HG03103 (cell line): ENCODE measurements around the gene NEURL1B.
"Not testable (repeated sequence)": the region's sequence is repeated elsewhere in the genome, so short reads cannot be mapped to it uniquely, and the experiment has no call there.

Source experiments
- ATAC-seq: cut with Tn5 transposase; IDR thresholded peaks from one replicate; pipeline ENCODE4 v1.9.1; 2021; ENCODE audit warnings: low read depth; ENCODE audit not compliant: unreplicated experiment

Gene NEURL1B

GRCh38 chr5:172674155-172674554 lies 33.1 kb downstream of the NEURL1B start:
- ATAC-seq = no peak

GRCh38 chr5:172676914-172677475 lies 35.9 kb downstream of the NEURL1B start:
- ATAC-seq = no peak

DNA sequence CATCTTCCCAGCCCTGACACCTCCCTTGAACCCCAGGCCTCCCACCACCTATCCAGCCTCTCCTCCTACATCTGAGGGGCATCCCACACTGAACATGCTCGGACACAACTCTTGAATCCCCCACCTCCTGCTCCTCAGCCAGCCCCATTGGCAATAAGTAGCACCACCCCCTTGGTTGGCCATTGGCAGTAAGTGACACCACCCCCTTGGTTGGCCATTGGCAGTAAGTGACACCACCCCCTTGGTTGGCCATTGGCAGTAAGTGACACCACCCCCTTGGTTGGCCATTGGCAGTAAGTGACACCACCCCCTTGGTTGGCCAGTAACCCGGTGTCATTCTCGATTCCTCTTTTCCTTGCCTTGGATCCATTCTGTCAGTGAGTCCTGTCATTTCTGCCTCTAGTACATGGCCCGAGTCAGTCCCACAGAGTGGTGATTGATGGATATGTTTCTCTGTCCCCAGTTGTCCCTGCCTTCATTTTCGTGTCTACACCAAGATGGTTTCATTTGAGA lies 37.4 kb downstream of the NEURL1B start:
- ATAC-seq = not testable (repeated sequence)

GRCh38 chr5:172678902-172679301 lies 37.8 kb downstream of the NEURL1B start:
- ATAC-seq = no peak

DNA sequence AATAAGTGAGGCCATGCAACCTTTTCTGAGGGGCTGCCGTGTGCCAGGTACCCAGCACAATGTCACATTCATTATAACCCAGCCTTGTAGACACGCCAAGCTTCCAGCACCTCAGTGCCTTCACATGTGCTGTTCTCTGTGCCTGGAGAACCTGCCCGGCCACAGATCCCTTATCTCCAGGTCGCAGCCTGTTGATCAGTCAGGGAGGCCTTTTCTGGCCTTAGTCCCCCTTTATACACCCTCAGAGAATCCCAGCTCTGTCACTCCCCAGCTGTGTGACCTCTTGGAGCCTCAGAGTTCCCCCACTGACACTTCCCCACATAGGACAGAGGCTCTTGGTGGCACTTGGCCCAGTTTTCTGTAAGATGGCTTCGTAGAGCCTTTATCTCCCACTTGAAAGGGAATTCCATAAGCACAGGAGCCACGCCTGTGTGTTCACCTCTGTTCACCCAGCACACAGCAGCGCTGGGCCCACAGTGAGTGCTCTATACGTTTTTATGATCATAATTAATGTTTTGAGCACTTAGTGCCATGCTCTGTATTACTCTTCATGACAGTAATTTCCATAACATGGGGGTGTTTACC lies 38.7 kb downstream of the NEURL1B start:
- no peak for ATAC-seq

DNA sequence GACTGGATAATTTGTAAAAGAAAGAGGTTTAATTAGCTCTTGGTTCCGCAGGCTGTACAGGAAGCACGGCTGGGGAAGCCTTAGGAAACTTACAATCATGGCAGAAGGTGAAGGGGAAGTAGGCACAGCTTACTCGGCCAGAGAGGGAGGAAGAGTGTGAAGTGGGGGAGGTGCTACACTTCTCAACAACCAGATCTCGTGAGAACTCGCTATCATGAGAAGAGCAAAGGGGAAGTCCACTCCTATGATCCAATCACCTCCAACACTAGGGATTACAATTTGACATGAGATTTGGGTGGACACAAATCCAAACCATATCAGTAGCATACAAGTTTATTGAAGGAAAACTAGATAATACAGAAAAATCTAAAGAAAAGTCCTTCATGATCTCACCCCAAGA lies 39.9 kb downstream of the NEURL1B start:
- no peak for ATAC-seq

- ATAC-seq = no peak
These were observed 40.4 kb downstream of the NEURL1B start for GRCh38 chr5:172681421-172681820.

DNA sequence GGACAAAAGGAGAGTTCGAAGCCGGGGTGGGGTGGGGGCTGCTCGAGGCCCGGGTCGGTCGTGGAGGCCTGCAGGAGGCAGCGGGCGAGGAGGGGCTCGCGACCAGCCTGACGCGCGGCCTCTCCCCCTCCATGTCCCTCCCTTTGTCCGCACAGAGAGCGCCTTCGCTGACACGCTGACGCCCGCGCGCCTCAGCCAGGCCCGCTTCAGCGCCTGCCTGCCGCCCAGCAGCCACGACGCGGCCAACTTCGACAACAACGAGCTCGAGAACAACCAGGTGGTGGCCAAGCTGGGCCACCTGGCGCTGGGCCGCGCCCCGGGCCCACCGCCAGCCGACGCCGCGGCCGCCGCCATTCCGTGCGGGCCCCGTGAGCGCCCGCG lies 42.2 kb downstream of the NEURL1B start:
- no peak for ATAC-seq

GRCh38 chr5:172683645-172684471 lies 42.8 kb downstream of the NEURL1B start:
- no peak for ATAC-seq

DNA sequence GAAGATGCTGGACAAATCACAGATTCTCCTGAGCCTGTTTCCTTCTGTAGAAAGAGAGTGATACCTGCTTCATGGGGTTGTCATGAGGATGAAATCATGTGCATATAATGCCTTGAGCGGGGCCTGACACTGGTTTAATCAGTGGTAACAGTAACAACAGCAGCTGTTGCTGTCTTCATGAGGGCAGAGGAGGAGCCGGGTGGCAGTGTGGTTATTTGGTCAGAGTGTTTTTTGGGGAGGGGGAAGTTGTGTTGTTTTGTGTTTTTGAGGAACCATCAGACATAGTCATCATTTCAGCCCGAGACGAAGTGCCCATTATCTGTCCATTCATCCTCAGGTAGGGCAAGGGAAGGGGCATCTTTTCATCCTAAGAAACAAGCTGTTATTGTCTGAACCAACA lies 44.0 kb downstream of the NEURL1B start:
- no peak for ATAC-seq

GRCh38 chr5:172686111-172686510 lies 45.0 kb downstream of the NEURL1B start:
- ATAC-seq = no peak

DNA sequence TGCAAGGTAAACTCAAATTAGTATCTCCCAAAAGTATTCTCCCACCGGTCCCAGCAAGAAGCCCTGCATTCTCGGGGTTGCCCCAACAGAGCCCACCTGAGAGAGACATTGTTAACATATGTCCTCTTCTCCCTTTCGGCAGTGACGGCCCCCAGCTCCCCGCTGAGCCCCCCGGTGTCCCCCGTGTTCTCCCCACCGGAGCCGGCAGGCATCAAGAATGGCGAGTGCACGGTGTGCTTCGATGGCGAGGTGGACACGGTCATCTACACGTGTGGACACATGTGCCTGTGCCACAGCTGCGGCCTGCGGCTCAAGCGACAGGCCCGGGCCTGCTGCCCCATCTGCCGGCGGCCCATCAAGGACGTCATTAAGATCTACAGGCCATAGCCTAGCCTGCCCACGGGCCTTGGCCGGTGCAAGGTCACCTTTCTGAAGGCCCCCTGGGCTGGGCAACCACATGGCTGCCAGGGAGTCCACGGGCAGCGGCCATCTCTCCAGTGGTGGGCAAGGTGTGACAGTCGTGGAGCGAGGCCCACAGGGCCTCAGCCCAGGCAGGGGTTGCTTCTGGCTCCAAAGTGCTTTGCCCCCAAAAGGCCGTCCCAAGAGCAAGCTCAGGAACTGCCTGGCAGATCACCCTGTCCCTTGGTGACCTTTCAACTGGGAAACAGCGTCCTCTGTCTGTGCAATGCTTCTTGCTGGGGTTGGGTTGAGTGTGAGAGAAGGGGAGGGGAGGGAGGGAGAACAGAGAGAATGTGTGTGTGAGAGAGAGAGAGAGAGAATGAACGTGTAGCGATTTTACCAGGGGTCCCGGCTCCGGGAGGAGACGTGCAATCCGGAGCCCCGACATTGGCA lies 45.7 kb downstream of the NEURL1B start:
- ATAC-seq = no peak

DNA sequence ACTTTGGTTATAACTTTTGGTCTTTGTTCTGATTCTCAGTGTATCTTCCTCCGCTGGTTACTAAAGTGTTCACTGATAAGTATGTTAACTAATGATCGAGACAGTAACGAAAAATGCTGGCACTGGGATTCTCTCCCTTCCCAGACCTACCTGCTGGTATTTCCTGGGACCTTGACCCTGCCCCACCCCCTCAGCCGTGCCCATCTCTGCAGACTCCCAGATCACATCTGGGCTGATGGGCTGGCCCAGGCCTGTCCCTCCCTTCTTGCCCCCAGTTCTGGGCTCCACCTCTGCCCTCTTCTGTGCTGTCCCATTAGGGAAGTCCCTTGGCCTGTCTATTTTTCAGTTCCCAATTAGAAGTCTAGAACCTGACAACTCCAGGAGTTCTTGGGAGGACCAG lies 46.9 kb downstream of the NEURL1B start:
- ATAC-seq = no peak

- no peak for ATAC-seq
These were observed 47.5 kb downstream of the NEURL1B start for GRCh38 chr5:172688349-172689217.

GRCh38 chr5:172689218-172689572 lies 48.1 kb downstream of the NEURL1B start:
- ATAC-seq = no peak

DNA sequence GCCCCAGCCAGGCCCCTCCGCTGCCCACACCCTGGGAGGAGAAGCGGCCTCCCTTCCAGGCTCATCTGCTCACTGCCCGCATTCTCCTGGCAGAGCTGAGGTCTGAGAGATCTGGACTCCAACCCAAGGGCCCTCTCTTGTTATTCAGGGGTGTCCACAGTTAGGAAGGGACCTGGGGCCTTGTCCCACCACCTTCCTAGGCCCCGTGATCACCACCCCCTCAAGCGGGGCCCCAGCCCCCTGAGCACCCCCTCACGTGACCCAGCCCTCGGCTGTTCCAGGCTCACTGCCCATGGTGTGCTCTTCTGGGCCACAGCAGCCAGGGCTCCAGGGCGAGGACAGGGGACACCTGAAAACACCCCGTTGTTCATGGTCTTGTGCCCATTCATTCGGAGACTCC lies 48.7 kb downstream of the NEURL1B start:
- ATAC-seq = no peak

GRCh38 chr5:172690258-172691075 lies 49.4 kb downstream of the NEURL1B start:
- no peak for ATAC-seq

DNA sequence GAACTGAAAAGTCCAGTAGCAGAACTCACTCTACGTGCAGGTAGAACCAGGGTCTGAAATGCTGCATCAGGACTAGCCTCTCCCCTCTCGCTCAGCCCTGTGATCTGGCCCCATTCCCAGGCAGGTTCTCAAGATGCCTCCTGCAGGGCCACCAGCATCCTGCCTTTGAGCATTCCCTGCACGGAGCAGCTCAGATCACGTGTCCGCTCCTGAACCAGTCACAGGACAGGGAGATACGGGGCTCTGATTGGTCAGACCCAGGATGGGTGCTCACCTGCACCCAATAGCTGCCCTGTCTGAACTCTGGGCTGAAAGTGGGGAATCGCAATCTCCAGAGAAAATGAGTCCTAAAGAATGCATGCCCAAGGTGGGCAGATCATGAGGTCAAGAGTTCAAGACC lies 50.8 kb downstream of the NEURL1B start:
- ATAC-seq = no peak

- no peak for ATAC-seq
These were observed 51.4 kb downstream of the NEURL1B start for GRCh38 chr5:172692451-172692850.
